ENCODE measurements around the gene TUBA1C. TPM values are rescaled to one million over a fixed set of nuclear protein-coding genes. Genes with fewer than 3 reads are reported as not detected.

Gene TUBA1C
- total RNA-seq, result 35.7 TPM

DNA sequence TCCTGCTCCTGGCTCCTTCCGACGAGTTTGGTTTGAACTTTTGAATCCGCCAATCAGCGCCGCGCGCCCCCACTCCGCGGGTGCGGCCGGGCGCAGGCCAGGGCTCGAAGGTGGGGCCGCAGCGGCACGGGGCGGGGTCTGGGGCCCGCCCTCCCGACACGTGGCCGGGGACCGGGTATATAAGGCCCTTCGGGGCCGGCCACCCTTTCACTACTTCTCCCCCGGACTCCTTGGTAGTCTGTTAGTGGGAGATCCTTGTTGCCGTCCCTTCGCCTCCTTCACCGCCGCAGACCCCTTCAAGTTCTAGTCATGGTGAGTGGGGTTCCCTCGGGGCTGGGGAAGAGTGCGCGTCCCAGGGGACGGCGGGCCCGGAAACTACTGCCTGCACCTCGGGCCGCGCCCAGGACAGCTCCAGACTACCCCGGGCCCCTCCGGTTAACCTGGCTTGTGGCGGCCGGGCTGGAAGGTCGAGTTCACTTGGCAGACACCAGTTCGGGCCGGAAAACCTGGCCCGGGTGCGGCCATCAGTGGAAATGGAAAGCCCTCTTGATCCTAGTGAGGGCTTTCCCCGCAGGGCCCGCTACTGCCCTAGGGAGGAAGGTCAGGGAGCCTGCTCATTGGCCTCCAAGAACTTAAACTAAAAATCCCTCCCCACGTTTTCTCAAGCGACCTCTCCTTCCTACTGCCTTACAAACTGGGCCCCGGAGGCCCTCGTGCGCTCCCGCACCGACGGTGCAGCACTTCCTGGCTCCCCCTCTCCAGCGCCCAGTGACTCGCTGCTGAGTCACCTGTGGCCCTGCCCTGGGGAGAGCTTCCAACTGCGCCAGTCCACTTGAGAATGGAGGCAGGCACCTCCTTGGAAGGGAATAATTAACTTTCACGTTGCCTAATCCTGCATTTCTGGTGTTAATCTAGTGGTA, at the start of gene TUBA1C:
Gene TUBA1C, plus strand, starts transcription at position 210 of the 920 bp plus-strand sequence. Its CDS starts 100 bp downstream, at position 310.

DNA sequence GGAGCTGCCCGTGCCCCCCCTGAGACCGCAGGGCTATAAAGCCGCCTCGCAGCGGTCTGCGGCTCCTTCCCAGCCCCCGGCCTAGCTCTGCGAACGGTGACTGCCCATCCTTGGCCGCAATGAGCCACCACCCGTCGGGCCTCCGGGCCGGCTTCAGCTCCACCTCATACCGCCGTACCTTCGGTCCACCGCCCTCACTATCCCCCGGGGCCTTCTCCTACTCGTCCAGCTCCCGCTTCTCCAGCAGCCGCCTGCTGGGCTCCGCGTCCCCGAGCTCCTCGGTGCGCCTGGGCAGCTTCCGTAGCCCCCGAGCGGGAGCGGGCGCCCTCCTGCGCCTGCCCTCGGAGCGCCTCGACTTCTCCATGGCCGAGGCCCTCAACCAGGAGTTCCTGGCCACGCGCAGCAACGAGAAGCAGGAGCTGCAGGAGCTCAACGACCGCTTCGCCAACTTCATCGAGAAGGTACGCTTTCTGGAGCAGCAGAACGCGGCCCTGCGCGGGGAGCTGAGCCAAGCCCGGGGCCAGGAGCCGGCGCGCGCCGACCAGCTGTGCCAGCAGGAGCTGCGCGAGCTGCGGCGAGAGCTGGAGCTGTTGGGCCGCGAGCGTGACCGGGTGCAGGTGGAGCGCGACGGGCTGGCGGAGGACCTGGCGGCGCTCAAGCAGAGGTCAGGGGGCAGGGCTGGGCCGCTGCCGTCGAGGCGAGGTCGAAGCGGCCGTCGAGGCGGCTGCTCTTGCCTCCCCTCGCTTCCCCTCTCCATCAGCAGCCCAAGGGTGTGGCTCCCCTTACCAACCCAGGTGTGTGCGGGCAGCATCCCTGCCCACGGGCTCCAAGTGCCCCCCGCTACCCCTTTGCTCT, 30.4 kb downstream of the TUBA1C start, which contains the start of gene PRPH:
Gene PRPH, plus strand, starts transcription at position 66 of the 855 bp plus-strand sequence. Its CDS starts 54 bp downstream, at position 120.

DNA sequence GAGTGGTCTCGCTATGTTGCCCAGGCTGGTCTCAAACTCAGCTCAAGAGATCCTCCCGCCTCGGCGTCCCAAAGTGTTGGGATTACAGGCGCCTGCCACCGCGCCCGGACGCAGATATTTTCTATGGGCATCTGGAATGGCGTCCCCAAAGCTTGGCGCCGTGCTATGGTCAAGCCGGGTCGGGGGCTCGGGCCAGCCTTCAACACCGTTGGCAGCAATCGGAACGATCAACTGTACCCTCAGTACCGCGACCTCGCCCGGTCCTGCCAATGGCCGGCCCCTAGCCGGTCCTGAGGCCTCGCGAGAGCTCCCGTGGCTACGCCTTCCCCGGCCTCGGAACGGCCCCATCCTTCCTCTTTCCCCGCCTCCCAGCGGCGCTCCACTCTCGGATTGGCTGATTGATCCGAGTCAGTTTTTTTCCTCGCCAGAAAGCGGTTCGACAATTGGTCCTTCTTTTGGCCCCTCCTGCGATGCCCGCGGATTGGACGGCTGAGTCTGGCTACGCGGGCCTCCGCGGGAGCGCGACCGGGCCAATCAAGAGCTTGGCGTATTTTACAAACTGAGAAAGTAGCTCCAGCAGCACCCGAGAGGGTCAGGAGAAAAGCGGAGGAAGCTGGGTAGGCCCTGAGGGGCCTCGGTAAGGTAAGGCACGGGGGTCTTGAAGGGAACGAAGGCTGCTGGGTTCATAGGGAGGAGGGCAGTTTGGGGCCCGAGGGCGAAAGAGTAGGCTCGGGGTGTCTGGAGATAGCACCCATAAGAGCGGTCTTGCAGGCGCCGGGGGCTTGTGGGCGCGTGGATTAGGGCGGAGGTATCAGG, 58.0 kb downstream of the TUBA1C start, which contains the start of gene TROAP:
Gene TROAP, plus strand, starts transcription at position 548 of the 816 bp plus-strand sequence. CDS start 354 bp downstream, outside the sequence.

Other genes with a start within 250 kb of the TUBA1C start
- gene PRKAG1, start 246.3 kb upstream of the TUBA1C start, total RNA-seq, result 26.3 TPM
- gene KMT2D, start 204.3 kb upstream of the TUBA1C start, total RNA-seq, result 57.6 TPM
- 0.63 TPM for gene RHEBL1, start 195.1 kb upstream of the TUBA1C start, total RNA-seq
- gene DHH, start 170.3 kb upstream of the TUBA1C start, total RNA-seq, result 0.31 TPM
- gene LMBR1L, start 154.2 kb upstream of the TUBA1C start, total RNA-seq, result 154 TPM
- 1,288 TPM for gene TUBA1B, start 133.7 kb upstream of the TUBA1C start, total RNA-seq
- 9,192 TPM for gene TUBA1A, start 76.0 kb upstream of the TUBA1C start, total RNA-seq
- gene PRPH, start 30.1 kb downstream of the TUBA1C start, total RNA-seq, result 2.2 TPM
- gene TROAP, start 58.2 kb downstream of the TUBA1C start, total RNA-seq, result 2.8 TPM
- not detected for gene C1QL4, start 72.1 kb downstream of the TUBA1C start, total RNA-seq
- not detected for gene DNAJC22, start 81.8 kb downstream of the TUBA1C start, total RNA-seq
- 59.2 TPM for gene SPATS2, start 102.4 kb downstream of the TUBA1C start, total RNA-seq

Measured in parietal lobe (tissue), 1 donor.